ENCODE measurements around the gene NECTIN4. TPM values are rescaled to one million over a fixed set of nuclear protein-coding genes. Genes with fewer than 3 reads are reported as not detected.
"Not testable (repeated sequence)": the region's sequence is repeated elsewhere in the genome, so short reads cannot be mapped to it uniquely, and the experiment has no call there.

The NECTIN4 gene
- total and polyA plus RNA-seq, 7 experiments from 2014 or later = not detected

- CTCF ChIA-PET; H3K9me3 Mint-ChIP-seq; POLR2A ChIA-PET; intact Hi-C loops (cut with micrococcal nuclease); H3K36me3 ChIP-seq (ENCODE audit: control insufficient read depth in 2 of 3, insufficient read depth in 3 of 3, low read length in 3 of 3); H3K4me3 ChIP-seq (ENCODE audit: low read length); H3K27me3 Mint-ChIP-seq; H3K27ac ChIP-seq (ENCODE audit: low read depth, low read length); H3K4me3 Mint-ChIP-seq; H3K27me3 ChIP-seq (ENCODE audit: control insufficient read depth in 2 of 2, insufficient read depth in 2 of 2, low read length in 2 of 2); ATAC-seq; H3K9me3 ChIP-seq (ENCODE audit: control insufficient read depth in 2 of 3, low read length in 3 of 3); DNase-seq; H3K27ac Mint-ChIP-seq; H3K4me1 ChIP-seq (ENCODE audit: control insufficient read depth in 2 of 2, insufficient read depth in 2 of 2, low read length in 2 of 2): not testable (repeated sequence)
- H3K4me1 Mint-ChIP-seq = peaks cover 9 to 23% (median 18%) of the 10 kb centered on the region in 7 donors
- H3K36me3 Mint-ChIP-seq = peaks cover 0 to 16% (median 7%) of the 10 kb centered on the region in 5 donors
Measured at GRCh38 chr1:161029466-161029865, 59.9 kb downstream of the NECTIN4 start.

- H3K27ac Mint-ChIP-seq = peak overlapping the region in 1 of 9 donors; percentile 9
- peaks cover 0 to 14% (median 7%) of the 10 kb centered on the region in 5 donors for H3K36me3 Mint-ChIP-seq
Measured at GRCh38 chr1:161026954-161027353, 62.4 kb downstream of the NECTIN4 start.

GRCh38 chr1:161022432-161022831 lies 66.9 kb downstream of the NECTIN4 start:
- peak overlapping the region in 6 of 9 donors; percentile 20 to 71 (median 44) for H3K27ac Mint-ChIP-seq
- H3K4me3 Mint-ChIP-seq = peak overlapping the region in 8 of 10 donors; percentile 24 to 95 (median 80)

More at GRCh38 chr1:161026954-161027353, 62.4 kb downstream of the NECTIN4 start:
- H3K27me3 ChIP-seq (ENCODE audit: control insufficient read depth in 2 of 2, insufficient read depth in 2 of 2, low read length in 2 of 2); H3K36me3 ChIP-seq (ENCODE audit: control insufficient read depth in 2 of 3, insufficient read depth in 3 of 3, low read length in 3 of 3); H3K9me3 ChIP-seq (ENCODE audit: control insufficient read depth in 2 of 3, low read length in 3 of 3); H3K4me1 ChIP-seq (ENCODE audit: control insufficient read depth in 2 of 2, insufficient read depth in 2 of 2, low read length in 2 of 2); H3K4me3 Mint-ChIP-seq; intact Hi-C loops (cut with micrococcal nuclease); DNase-seq; H3K27ac ChIP-seq (ENCODE audit: low read depth, low read length); H3K27me3 Mint-ChIP-seq; H3K4me3 ChIP-seq (ENCODE audit: low read length); ATAC-seq; H3K9me3 Mint-ChIP-seq: not testable (repeated sequence)
- ChIA-PET CTCF (interaction anchor here (0.6 kb wide), 4 partner anchors 82 to 298 kb away, joined by 3 to 7 read pairs (median 4); partner anchors contain the start of gene DEDD), POLR2A (interaction anchor here (1.0 to 1.9 kb wide), 2 partner anchors 13 to 14 kb away, joined by 3 to 5 read pairs; no protein-coding TSS in a partner anchor)
- peaks cover 5 to 17% (median 11%) of the 10 kb centered on the region in 7 donors for H3K4me1 Mint-ChIP-seq

DNA sequence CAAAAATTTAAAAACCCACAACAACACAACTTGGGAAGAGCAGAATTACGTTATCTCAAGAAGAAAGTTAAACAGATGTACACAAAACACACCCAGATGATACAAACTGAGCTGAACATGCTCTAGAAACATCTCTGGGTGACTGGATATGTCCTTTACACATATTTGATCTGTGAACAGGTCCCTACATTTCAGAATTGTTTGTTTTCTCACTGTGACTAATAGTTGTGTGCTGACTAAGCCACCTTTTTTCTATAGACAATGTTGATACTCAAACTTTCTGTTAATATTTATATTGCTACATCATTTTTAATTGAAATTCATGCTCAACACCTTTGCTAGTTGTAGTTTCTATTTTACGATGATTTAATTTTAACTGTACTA lies 67.4 kb downstream of the NECTIN4 start:
- Mint-ChIP-seq H3K27me3 (no peaks in the 10 kb centered on the region), H3K27ac (peak overlapping the region in 8 of 9 donors; percentile 21 to 96 (median 91)), H3K36me3 (peaks cover 0 to 10% (median 0%) of the 10 kb centered on the region in 5 donors), H3K4me1 (peaks cover 21 to 51% (median 45%) of the 10 kb centered on the region in 7 donors), H3K4me3 (peak overlapping the region; percentile 24 to 97 (median 91)), H3K9me3 (peaks cover 0 to 2% (median 0%) of the 10 kb centered on the region in 11 donors)
- DNase-seq (no peak), ATAC-seq (no peak)
- CTCF ChIA-PET = interaction anchor here (0.7 to 2.7 kb wide), 5 partner anchors 20 to 87 kb away, joined by 3 to 10 read pairs (median 6); partner anchors contain the start of gene KLHDC9
- Histone ChIP-seq H3K27me3 (ENCODE audit: control insufficient read depth in 2 of 2, insufficient read depth in 2 of 2, low read length in 2 of 2) (no peaks in the 10 kb centered on the region), H3K9me3 (ENCODE audit: control insufficient read depth in 2 of 3, low read length in 3 of 3) (no peaks in the 10 kb centered on the region), H3K27ac (ENCODE audit: low read depth, low read length) (peak overlapping the region; percentile 60), H3K4me1 (ENCODE audit: control insufficient read depth in 2 of 2, insufficient read depth in 2 of 2, low read length in 2 of 2) (peaks cover 11 to 17% of the 10 kb centered on the region in 2 donors), H3K36me3 (ENCODE audit: control insufficient read depth in 2 of 3, insufficient read depth in 3 of 3, low read length in 3 of 3) (no peaks in the 10 kb centered on the region), H3K4me3 (ENCODE audit: low read length) (no peak overlapping the region)
- intact Hi-C loops (cut with micrococcal nuclease) = loop anchor here (1.0 kb wide), 6 partner anchors 9 to 47 kb away; partner anchors contain the start of genes TSTD1 (in 2 of the 2), ARHGAP30 (in 1 of the 2) and USF1 (in 1 of the 2)
- POLR2A ChIA-PET = interaction anchor here (0.7 to 3.8 kb wide), 9 partner anchors 10 to 204 kb away, joined by 3 to 45 read pairs (median 11); partner anchors contain the start of genes ARHGAP30, TOMM40L, TSTD1 and USF1

More at GRCh38 chr1:161022432-161022831, 66.9 kb downstream of the NECTIN4 start:
- H3K9me3 ChIP-seq (ENCODE audit: control insufficient read depth in 2 of 3, low read length in 3 of 3); DNase-seq; H3K9me3 Mint-ChIP-seq; ATAC-seq; H3K27me3 Mint-ChIP-seq; H3K27ac ChIP-seq (ENCODE audit: low read depth, low read length); H3K36me3 ChIP-seq (ENCODE audit: control insufficient read depth in 2 of 3, insufficient read depth in 3 of 3, low read length in 3 of 3); intact Hi-C loops (cut with micrococcal nuclease); H3K27me3 ChIP-seq (ENCODE audit: control insufficient read depth in 2 of 2, insufficient read depth in 2 of 2, low read length in 2 of 2); H3K4me3 ChIP-seq (ENCODE audit: low read length): not testable (repeated sequence)
- CTCF ChIA-PET = interaction anchor here (0.7 to 2.7 kb wide), 5 partner anchors 20 to 88 kb away, joined by 3 to 10 read pairs (median 6); partner anchors contain the start of gene KLHDC9
- Mint-ChIP-seq H3K4me1 (peaks cover 20 to 52% (median 42%) of the 10 kb centered on the region in 7 donors), H3K36me3 (peaks cover 0 to 14% (median 0%) of the 10 kb centered on the region in 5 donors)
- peaks cover 11 to 17% of the 10 kb centered on the region in 2 donors for H3K4me1 ChIP-seq (ENCODE audit: control insufficient read depth in 2 of 2, insufficient read depth in 2 of 2, low read length in 2 of 2)
- POLR2A ChIA-PET = interaction anchor here (1.7 to 3.8 kb wide), 5 partner anchors 11 to 75 kb away, joined by 5 to 45 read pairs (median 16); partner anchors contain the start of genes TSTD1 and USF1

GRCh38 chr1:161021165-161021969 lies 68.0 kb downstream of the NECTIN4 start:
- no peaks in the 10 kb centered on the region for H3K9me3 ChIP-seq (ENCODE audit: control insufficient read depth in 2 of 3, low read length in 3 of 3)
- peaks cover 0 to 1% (median 0%) of the 10 kb centered on the region in 11 donors for H3K9me3 Mint-ChIP-seq
- peak overlapping the region; percentile 87 to 97 (median 91) for H3K4me3 Mint-ChIP-seq
- no peaks in the 10 kb centered on the region for H3K36me3 ChIP-seq (ENCODE audit: control insufficient read depth in 2 of 3, insufficient read depth in 3 of 3, low read length in 3 of 3)
- peaks cover 0 to 8% (median 0%) of the 10 kb centered on the region in 5 donors for H3K36me3 Mint-ChIP-seq
- peak overlapping the region; percentile 75 for H3K4me3 ChIP-seq (ENCODE audit: low read length)
- H3K27me3 ChIP-seq (ENCODE audit: control insufficient read depth in 2 of 2, insufficient read depth in 2 of 2, low read length in 2 of 2) = no peaks in the 10 kb centered on the region
- peak overlapping the region; percentile 72 for H3K27ac ChIP-seq (ENCODE audit: low read depth, low read length)
- H3K27ac Mint-ChIP-seq = peak overlapping the region; percentile 79 to 96 (median 93)
- H3K27me3 Mint-ChIP-seq = no peaks in the 10 kb centered on the region
- CTCF ChIA-PET = interaction anchor here (0.6 to 2.7 kb wide), 10 partner anchors 11 to 285 kb away, joined by 3 to 10 read pairs (median 4); partner anchors contain the start of gene KLHDC9
- intact Hi-C loops (cut with micrococcal nuclease) = loop anchor here (1.0 kb wide), 6 partner anchors 8 to 48 kb away; partner anchors contain the start of genes TSTD1 (in 2 of the 2), ARHGAP30 (in 1 of the 2) and USF1 (in 1 of the 2)
- peak; percentile 72 to 97 (median 88) for DNase-seq
- peaks cover 11 to 17% of the 10 kb centered on the region in 2 donors for H3K4me1 ChIP-seq (ENCODE audit: control insufficient read depth in 2 of 2, insufficient read depth in 2 of 2, low read length in 2 of 2)
- POLR2A ChIA-PET = interaction anchor here (0.6 to 3.8 kb wide), 18 partner anchors 9 to 447 kb away, joined by 3 to 45 read pairs (median 5); partner anchors contain the start of genes ARHGAP30, NIT1, PFDN2 and TOMM40L
- H3K4me1 Mint-ChIP-seq = peaks cover 24 to 50% (median 48%) of the 10 kb centered on the region in 7 donors
- ATAC-seq = peak; percentile 98
